Stimulated activated CD8-positive, alpha-beta memory T cell treated with anti-CD3 and anti-CD28 coated beads, Interleukin-15, amount 100 ng/mL, for 24 hours (primary cell): ENCODE results near the gene WDR19.
A peak's percentile ranks its signal among the peaks of the same experiment; 100 is the strongest.
"Not testable (repeated sequence)": the region's sequence is repeated elsewhere in the genome, so short reads cannot be mapped to it uniquely, and the experiment has no call there.

ENCODE experiments used
- DNase-seq: peaks from one replicate; pipeline ENCODE4 v3.0.0-alpha.2; 2020; ENCODE audit warnings: low read depth

WDR19 gene

DNA sequence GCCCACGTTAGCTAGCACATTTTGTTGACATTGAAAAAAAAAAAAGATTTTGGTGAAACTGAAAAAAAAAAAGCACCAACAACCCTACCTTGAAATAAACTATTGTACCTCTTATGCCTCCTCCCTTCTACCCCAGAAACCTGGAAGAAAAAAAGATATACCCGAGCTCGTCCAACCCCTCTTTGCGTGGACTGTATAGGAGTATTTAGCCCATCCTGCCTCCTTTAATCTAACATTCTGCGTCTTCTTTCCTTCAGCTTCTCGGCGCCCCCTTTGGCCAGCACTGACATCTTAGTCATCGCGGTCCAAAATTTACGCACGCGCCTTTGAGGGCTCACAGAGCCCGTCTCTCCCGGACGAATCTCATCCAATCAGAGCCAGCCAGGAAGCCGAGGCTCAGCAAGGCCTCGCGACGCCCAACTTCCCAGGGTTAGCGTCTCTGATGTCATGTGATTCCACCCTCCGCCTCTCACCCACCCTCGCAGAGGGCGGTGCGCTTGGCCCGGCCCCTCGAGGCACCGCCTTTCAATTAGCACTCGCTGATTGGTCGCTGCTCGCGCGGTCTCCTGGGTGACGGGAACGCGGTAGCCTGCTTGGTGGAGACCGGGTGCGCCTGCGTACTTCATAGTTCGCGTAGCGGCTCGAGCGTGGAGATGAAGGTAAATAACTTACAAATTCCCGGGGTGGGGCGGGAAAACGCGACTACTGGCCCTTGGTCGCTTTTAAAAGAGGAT is at the start of gene WDR19:
Gene WDR19 (plus strand): TSS at position 625 of the 734 bp plus-strand sequence. CDS start 29 bp downstream, at position 654.
- peak; percentile 92 for DNase-seq

DNA sequence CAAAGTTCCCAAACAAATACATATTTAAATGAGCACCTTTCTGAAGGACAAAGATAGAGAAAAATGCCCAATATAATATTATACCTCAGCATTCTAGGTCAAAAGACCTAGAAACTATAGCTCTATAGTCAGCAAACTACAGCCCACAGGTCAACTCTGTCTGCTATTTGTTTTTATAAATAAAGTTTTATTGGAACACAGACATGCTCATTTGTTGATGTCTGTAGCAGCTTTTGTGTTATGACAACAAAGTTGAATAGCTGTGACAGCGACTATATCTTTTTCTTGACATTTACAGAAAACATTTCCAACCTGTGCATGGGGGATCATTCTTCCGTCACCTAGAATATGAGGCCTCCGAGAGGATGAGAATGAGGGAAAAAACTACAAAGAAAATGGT is 48.7 kb upstream of the WDR19 start:
- DNase-seq, result no peak

DNA sequence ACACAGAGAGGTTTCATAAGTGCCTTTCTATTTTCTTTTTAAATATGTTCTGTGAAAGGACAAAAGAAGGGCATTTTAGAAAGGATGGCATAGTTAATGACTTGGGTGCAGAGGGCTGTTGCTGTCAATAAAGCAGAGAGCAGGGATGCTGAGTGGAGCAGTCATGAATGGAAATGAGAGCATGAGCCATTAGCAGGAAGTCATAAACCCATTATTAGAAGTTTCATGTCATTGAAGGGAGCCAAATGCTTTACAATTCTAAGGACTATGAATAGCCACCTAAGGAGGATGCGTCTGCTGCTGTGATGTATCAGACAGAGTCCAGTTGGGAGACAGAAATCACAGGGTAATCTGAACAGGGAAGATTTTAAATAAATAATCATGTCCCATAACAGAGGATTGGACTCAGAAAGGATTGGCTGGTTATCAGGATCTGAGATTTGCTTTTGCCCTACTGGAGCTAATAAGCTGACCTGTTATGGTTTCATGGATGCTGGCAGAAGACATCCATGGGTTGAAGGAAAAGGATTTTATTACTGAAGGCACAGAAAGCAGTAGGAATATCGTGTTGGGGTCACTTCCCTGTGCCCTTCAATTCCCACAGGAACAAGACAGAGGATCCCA is 47.5 kb upstream of the WDR19 start:
- no peak for DNase-seq

DNA sequence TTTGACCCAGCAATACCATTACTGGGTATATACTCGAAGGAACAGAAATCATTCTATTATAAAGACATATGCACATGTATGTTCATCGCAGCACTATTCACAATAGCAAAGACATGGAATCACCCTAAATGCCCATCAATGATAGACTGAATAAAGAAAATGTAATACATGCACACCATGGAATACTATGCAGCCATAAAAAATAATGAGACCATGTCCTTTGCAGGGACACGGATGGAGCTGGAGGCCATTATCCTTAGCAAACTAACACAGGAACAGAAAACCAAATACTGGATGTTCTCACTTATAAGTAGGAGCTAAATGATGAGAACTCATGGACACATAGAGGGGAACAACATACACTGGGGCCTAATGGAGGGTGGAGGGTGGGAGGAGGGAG is 44.1 kb upstream of the WDR19 start:
- DNase-seq, result not testable (repeated sequence)

DNA sequence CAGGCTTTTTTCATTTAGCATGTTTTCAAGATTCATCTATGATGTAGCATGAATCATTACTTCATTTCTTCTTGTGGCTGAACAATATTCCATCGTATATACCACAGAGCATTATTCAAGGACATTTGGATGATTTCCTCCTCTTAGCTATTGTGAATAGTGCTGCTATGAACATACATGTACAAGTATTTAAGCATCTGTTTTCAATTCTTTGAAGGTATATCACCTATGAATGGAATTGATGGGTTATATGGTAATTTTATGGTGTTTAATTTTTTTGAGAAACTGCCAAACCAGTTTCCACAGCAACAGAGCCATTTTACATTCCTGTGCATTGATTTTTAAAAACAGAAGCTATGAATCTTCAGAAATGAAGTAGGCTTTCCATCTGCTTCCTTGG is 36.1 kb upstream of the WDR19 start:
- no peak for DNase-seq

DNA sequence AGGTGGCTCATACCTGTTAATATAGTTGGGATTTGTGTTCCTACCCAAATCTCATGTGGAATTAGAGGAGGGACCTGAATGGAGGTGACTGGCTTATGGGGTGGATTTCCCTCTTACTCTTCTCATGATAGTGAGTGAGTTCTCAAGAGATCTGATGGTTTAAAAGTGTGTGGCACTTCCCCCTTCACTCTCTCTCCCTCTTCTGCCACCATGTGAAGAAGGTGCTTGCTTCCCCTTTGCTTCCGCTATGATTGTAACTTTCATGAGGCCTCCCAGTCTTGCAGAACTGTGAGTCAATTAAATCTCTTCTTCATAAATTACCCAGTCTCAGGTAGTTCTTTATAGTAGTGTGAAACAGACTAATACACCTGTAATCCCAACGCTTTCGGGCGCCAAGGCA is 28.3 kb upstream of the WDR19 start:
- no peak for DNase-seq

DNA sequence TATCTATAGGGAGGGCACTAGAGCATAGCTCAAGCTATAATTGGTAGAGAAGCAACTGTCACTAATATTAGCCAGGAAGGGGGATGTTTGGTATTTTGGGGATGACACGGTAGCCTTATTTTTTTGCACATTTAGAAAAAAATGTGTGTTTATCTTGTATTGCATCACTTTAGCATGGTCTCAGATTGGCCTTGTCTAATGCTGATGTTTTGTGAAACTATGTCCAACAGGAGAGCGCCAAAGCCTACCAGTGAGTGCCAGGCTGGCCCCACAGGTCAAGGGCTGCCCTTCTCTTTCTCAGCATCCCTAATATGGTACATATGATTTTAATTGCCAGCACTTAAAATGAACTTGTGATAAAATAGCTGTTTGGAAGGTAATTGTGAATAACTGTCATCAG is 24.8 kb upstream of the WDR19 start:
- DNase-seq, result no peak

DNA sequence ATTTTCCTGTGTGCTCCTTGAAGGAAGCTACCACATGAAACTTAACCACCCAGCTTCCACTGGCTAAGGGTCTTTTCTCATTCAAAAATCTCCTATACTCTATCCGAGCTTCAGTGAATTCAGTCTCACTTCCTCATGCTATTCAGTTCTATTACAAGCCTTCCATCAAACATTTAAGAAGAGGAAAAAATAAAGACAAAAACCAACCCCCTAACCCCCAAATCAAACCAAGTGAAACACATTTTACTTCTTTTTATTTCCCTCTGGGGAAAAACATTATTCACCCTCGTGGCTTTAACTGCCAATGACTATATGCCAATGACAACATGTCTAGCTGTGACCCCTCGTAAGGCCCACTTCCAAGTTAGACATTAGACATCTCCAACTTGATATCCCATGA is 16.2 kb upstream of the WDR19 start:
- no peak for DNase-seq

DNA sequence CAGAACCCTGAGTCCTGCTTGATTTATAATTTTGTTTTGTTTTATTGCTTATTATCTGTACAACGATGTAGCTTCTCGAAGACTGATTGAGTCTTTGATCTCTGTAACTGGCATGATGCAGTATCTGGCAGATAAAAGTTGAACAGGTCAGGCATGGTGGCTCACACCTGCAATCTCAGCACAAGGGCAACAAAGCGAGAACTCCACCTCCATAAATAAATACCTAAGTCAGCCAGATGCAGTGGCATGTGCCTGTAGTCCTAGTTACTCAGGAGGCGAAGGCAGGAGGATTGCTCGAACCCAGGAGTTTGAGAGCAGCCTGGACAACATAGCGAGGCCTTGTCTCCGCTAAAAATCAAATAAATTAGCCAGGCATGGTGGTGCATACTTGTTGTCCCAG is 15.7 kb upstream of the WDR19 start:
- DNase-seq, result no peak

DNA sequence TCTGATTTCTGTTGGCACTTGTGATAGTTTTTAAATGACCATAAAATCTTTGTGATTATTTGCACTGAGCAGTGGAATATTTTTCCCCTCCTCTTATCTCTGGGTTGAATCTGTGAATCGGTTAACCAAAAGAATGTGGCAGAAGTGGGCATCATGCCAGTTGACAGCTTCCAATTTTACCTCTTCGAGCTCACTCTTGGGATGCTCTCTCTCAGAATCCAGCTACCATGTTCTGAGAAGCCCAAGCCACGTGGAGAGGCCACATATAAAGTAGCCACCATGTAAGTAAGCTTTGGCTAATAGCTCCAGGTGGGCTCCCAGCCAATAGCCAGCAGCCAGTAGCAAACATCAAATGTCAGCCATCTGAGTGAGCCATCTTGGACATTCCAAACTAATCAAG is 12.9 kb upstream of the WDR19 start:
- no peak for DNase-seq

DNA sequence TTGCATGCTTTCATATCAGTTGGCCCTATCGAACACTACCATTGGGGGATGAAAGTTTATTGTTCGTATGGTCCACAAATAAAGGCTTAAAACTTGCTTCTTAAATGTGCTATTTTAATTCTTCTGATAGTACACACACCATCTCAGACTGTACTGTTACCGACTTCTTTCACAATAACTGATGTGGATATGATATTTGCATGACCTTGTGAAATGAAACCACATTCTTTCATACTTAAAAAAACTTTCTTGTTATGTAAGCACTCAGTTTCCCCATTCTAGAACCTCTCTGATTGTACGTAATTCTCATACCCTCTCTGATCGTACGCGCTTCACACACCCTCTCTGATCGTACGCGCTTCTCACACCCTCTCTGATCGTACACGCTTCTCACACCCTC is 12.0 kb upstream of the WDR19 start:
- no peak for DNase-seq

DNA sequence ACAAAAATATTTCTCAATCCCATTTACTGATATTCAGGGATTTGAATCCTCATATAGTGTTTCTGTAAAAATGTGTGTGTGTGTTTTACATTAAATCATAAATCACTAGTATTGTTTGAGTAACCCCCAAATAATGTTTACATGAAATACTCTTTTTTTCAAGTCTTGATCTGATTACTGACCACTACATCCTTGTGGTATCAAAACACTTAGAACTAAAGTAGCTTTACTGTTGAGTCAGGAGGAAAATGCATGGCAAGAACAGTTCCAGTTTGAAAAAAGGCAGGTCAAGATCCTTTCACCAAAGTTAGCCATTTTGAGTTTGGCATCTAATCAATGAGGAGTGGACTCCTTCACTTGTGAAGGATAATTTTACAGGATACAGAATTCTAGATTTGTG is 3.6 kb upstream of the WDR19 start:
- DNase-seq, result no peak

DNA sequence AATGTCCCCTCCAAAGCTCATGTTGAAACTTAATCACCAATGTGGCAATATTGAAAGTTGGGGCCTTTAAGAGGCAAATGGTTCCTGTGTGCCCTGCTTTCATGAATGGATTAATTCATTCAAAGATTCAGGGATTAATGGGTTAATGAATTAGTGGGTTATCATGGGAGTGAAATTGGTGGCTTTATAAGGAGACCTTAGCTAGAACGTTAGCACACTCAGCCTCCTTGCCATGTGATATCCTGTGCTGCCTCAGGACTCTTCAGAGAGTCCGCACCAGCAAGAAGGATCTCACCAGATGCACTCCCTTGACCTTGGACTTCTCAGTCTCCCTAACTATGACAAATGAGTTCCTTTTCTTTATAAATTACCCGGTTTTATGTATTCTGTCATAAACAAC is 2.6 kb upstream of the WDR19 start:
- DNase-seq, result no peak

DNA sequence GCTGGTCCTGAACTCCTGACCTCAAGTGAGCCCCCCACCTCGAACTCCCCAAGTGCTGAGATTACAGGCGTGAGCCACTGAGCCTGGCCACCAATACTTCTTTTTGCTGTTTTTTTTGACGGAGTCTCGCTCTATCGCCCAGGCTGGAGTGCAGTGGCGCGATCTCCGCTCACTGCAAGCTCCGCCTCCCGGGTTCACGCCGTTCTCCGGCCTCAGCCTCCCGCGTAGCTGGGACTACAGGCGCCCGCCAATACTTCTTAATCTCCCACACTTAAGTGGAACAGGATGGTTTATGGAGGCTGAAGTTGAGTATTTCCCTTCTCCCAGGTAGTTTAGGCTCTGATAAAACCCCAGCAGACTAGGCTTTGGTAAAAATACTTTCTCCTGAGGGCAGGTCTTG is 1.7 kb upstream of the WDR19 start:
- not testable (repeated sequence) for DNase-seq

DNA sequence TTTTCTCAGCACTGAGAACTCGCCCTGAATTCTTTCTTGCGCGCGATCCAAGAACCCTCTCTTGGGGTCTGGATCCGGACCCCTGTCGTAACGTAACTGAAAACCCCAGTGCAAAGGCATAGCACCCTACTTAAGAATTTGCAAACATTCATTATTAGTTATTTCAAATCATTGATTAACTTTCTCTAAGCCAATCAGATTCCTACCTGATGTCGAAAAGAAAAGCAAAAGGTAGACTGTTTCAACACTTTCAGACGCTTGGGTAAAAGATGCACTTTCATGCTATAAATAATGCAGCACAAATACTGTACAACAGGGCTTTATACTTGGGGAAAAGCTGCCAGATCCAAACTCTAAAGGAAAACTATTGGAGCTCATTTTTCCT is 817 bp upstream of the WDR19 start:
- DNase-seq, result no peak

DNA sequence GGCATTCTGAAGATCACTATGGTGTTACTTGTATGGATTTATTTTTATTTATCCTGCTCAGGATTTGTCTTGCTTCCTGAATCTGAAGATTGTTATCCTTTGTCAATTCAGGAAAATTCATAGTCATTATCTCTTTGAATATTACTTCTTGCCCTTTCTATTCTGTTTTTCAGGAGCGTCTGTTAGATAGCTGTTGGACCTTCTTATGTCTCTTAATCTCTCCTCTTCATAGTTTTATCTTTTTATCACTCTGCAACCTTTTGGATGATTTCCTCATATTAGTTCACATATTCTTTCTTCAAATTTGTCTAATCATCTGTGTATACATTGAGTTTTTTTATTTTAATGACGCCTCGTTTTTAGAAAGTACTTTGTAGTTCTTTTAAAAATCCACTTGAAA is 19.6 kb downstream of the WDR19 start:
- DNase-seq, result no peak

DNA sequence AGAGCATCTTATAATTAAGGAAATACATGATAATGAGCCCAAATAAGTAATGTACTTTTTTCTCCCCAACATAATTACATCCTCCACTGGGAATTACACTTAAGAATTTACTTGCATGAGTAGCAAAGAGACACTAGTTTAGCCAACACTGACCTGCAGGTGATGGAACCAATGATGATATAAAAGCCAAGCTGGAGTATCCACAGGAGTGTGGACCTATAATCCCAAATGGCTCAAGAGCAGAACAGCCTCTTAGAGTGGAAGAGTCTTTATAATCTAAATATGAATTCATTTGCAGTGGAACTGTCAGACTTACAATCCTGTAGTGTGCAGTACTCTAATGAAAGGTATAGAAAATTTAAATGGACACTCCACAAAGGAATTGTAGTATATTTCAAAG is 22.2 kb downstream of the WDR19 start:
- no peak for DNase-seq

DNA sequence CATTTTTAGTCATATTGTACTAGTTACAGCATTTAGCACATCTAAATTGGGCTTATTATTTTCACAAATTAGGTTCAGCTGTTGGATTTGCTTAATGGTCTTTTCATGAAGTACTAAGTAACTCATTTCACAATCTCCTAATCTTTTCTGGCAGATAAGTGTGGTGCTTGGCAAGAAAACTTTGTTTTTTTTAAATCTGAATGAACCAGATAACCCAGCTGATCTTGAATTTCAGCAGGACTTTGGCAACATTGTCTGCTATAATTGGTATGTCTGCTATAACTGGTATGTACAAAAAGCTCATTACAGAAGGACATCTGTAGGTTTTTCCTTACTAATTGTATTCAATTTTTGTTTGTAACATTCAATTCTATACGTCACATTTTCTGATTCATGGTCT is 22.7 kb downstream of the WDR19 start:
- no peak for DNase-seq

DNA sequence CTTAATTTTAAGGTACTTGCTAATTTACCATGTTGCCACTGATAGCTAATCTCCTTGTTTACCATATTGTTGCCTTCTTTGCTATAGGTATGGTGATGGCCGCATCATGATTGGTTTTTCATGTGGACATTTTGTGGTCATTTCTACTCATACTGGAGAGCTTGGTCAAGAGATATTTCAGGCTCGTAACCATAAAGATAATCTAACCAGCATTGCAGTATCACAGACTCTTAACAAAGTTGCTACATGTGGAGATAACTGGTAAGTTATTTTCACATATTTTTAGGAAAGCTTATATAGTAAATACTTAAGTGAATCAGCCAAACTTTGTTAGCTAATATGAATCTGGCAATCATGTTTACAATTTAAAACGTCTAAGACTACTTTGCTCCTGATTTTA is 23.1 kb downstream of the WDR19 start:
- DNase-seq, result no peak

DNA sequence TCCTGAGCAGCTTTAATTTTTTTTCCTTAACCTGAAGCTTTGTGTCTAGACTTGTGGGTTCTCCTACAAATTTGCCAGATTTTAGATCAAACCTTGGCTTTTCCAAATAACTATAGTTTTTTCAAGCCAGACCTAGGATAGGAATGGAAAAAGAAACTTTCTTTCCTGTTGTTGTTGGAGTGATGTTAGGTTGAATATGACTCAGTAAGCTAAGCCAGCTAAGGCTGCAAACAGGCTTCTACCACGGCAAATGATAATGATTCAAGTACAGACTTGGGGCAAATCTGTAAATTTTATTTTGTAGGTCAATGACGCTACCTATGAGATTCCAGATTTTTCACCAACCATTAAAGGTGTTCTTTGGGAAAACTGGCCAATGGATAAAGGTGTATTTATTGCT is 45.6 kb downstream of the WDR19 start:
- DNase-seq, result no peak

DNA sequence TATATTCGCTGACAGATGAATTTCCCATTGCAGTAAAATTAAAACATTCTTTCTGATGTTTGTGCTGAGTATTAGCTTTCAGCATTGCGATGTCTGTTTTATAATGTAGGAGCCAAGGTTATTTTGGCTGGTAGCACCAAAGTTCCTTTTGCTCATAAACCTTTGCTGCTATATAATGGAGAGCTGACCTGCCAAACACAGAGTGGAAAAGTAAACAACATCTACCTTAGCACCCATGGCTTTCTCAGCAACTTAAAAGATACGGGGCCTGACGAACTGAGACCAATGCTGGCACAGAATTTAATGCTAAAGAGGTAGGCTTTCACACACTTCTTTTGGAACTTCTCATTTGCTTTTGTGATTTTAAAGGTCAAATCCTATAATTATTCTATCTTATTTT is 46.0 kb downstream of the WDR19 start:
- DNase-seq, result no peak

DNA sequence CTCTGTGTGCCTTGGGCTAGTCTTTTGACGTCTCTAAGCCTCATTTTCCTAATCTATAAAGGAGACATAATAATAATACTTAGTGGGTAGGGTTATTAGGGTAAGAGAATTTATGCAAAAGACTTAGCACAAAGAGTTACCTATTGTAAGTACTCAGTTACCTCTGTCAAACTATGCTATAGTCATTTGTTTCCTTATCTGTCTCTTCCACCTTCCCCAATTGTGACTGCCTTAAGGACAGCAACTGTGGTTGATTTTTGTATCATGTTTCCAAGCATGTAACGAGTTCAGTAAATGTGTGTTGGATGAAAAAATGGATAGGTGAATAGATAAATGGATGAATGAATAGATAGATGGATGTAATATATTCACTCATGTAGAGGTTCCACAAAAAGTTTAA is 48.1 kb downstream of the WDR19 start:
- no peak for DNase-seq

DNA sequence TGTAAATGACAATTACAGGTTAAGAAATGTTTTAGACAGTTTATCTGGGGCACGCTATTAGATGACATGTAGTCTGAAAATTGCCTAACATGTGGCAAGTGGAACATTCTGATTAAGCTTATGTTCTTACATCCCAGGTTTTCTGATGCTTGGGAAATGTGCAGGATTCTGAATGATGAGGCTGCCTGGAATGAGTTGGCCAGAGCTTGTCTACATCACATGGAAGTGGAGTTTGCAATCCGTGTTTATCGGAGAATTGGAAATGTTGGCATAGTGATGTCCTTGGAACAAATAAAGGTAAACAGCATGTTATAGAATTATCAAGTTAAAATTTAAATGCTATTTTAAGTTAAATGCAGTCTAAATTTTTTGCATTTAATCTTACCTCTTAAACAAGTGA is 49.3 kb downstream of the WDR19 start:
- no peak for DNase-seq

DNA sequence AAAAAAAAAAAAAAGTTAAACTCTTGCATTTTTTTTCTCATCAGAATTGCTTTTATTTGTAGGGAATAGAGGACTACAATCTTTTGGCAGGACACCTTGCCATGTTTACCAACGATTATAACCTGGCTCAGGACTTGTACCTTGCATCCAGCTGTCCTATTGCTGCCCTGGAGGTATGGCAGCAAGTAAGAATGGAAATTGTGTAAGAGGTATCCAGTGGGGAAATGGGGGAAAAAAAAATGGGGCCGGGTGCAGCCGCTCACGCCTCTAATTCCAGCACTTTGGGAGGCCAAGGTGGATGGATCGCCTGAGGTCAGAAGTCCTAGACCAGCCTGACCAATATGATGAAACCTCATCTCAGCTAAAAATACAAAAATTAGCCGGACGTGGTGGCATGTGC is 49.8 kb downstream of the WDR19 start:
- no peak for DNase-seq
